ENCODE data around the gene ARHGEF37. TPM values are rescaled to one million over a fixed set of nuclear protein-coding genes. Genes with fewer than 3 reads are reported as not detected.

Gene ARHGEF37
- total RNA-seq, 1 donor from 2014 or later: 13.5 TPM

- Histone ChIP-seq H3K4me3 (no peak overlapping the region), H3K9me3 (no peaks in the 10 kb centered on the region), H3K27me3 (ENCODE audit: low read depth) (no peaks in the 10 kb centered on the region), H3K27ac (no peak overlapping the region), H3K4me1 (no peaks in the 10 kb centered on the region), H3K36me3 (peaks cover 61% of the 10 kb centered on the region)
- intact Hi-C loops (cut with DNase I): no loop called here
- ATAC-seq (no peak), DNase-seq (no peak)
- TF ChIP-seq, protein P1, sequence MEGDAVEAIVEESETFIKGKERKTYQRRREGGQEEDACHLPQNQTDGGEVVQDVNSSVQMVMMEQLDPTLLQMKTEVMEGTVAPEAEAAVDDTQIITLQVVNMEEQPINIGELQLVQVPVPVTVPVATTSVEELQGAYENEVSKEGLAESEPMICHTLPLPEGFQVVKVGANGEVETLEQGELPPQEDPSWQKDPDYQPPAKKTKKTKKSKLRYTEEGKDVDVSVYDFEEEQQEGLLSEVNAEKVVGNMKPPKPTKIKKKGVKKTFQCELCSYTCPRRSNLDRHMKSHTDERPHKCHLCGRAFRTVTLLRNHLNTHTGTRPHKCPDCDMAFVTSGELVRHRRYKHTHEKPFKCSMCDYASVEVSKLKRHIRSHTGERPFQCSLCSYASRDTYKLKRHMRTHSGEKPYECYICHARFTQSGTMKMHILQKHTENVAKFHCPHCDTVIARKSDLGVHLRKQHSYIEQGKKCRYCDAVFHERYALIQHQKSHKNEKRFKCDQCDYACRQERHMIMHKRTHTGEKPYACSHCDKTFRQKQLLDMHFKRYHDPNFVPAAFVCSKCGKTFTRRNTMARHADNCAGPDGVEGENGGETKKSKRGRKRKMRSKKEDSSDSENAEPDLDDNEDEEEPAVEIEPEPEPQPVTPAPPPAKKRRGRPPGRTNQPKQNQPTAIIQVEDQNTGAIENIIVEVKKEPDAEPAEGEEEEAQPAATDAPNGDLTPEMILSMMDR (IDR thresholded peaks at IDR 0.05): no peak
These were observed 34.7 kb downstream of the ARHGEF37 start for GRCh38 chr5:149615976-149616375.

DNA sequence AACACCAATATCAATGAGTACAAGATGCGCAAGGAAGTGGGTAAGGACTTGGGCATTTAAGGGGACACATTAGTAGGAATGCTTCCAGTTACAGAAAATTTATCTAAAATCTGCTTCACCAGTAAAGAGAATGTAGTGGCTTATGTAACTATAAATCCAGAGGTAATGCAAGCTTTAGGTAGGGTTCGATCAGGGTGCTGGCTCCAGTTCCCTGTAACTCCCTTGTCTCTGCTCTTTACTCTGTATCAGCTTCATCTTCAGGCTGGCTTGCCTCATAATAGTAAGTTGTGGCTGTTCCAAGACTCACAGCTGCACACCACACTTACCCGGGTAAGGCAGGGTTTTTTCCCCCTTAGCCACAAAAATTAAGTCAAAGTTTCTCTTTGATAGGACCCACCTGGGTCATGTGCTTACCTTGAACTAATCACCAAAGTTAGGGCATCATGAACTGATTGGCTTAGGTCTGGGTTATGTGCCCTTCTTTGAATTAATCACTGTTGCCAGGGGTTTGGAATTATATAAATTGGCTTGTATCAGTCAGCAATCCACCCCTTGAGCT lies 35.5 kb downstream of the ARHGEF37 start:
- H3K27ac ChIP-seq: no peak overlapping the region
- peaks cover 61% of the 10 kb centered on the region for H3K36me3 ChIP-seq
- no peak overlapping the region for H3K4me3 ChIP-seq
- no peak for DNase-seq
- H3K4me1 ChIP-seq: no peaks in the 10 kb centered on the region
- intact Hi-C loops (cut with DNase I): no loop called here
- TF ChIP-seq, protein P1 (IDR thresholded peaks at IDR 0.05): no peak
- no peaks in the 10 kb centered on the region for H3K27me3 ChIP-seq (ENCODE audit: low read depth)
- H3K9me3 ChIP-seq: no peaks in the 10 kb centered on the region
- no peak for ATAC-seq

DNA sequence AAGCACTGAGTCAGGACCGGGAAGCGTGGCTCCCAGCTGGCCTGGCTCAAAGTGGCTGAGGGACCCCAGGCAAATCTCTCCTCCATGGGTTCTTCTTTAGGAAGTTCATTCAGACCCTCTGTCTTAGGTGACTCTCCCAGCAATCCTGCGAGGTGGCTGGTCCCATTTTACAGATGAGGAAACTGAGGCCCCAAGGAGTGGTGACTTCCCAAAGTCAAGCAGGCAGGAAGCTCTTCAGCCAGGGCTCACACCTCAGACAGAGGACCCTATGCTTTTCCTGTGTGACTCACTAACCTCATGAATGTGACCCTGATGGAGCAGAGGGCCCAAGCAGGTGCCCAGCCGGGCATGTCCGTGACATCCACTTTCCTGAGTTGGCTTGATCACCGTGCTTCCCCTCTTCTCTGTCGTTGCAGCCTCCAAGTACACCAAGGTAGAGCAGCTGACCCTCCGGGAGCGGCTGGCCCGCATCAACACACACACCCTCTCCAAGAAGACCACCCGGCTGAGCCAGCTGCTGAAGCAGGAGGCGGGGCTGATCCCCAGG lies 36.5 kb downstream of the ARHGEF37 start:
- Histone ChIP-seq H3K4me3 (no peak overlapping the region), H3K4me1 (no peaks in the 10 kb centered on the region), H3K9me3 (no peaks in the 10 kb centered on the region), H3K36me3 (peaks cover 64% of the 10 kb centered on the region), H3K27ac (no peak overlapping the region), H3K27me3 (ENCODE audit: low read depth) (no peaks in the 10 kb centered on the region)
- TF ChIP-seq, protein P1 (IDR thresholded peaks at IDR 0.05): no peak
- DNase-seq (no peak), ATAC-seq (no peak)
- intact Hi-C loops (cut with DNase I): no loop called here

GRCh38 chr5:149618581-149619248 lies 37.4 kb downstream of the ARHGEF37 start:
- TF ChIP-seq, protein P1 (IDR thresholded peaks at IDR 0.05): peak; percentile 57

DNA sequence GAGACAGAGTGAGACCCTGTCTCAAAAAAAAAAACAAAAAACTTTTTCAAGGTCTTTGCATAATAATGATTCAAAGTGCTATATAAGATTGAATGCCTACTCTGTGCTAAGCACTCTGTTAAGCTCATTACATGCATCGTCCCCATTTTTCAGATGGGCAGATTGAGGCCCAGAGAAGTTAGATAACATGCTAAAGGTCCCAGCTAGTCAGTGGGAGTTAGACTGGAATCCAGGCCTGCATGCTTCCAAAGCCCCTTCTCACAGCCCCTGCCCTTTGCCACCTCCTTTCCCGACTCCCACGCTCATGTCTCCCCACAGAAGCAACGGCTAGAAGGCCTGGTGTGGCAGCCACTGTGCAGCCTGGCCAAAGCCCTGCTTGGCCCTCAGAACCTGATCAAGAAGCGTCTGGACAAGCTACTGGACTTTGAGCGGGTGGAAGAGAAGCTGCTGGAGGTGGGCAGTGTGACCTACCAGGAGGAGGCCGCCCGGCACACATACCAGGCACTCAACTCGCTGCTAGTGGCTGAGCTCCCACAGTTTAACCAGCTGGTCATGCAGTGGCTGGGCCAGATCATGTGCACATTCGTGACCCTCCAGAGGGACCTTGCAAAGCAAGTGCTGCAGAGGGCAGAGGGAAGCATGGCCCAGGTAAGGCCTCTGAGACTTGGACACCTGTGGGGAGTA lies 40.3 kb downstream of the ARHGEF37 start:
- TF ChIP-seq, protein P1 (IDR thresholded peaks at IDR 0.05): no peak
- H3K9me3 ChIP-seq: no peaks in the 10 kb centered on the region
- intact Hi-C loops (cut with DNase I): no loop called here
- ATAC-seq (no peak), DNase-seq (no peak)
- H3K27me3 ChIP-seq (ENCODE audit: low read depth): no peaks in the 10 kb centered on the region
- H3K4me3 ChIP-seq: no peak overlapping the region
- peaks cover 89% of the 10 kb centered on the region for H3K36me3 ChIP-seq
- H3K4me1 ChIP-seq: no peaks in the 10 kb centered on the region
- H3K27ac ChIP-seq: no peak overlapping the region

More at GRCh38 chr5:149618581-149619248, 37.4 kb downstream of the ARHGEF37 start:
- Histone ChIP-seq H3K27ac (no peak overlapping the region), H3K36me3 (peaks cover 71% of the 10 kb centered on the region), H3K9me3 (no peaks in the 10 kb centered on the region), H3K4me1 (no peaks in the 10 kb centered on the region), H3K4me3 (no peak overlapping the region), H3K27me3 (ENCODE audit: low read depth) (no peaks in the 10 kb centered on the region)
- no peak for DNase-seq
- intact Hi-C loops (cut with DNase I): no loop called here
- ATAC-seq: peak; percentile 62 to 65

Data from lower lobe of right lung (tissue), 2 donors.